AG09309 (cell line): ENCODE results near the gene CPLX1.

Experiments
- DNase-seq: peaks from one replicate; pipeline ENCODE4 v3.0.0-alpha.2; 2010; ENCODE audit warnings: low read depth
- H3K4me3 ChIP-seq: 2 replicates; pipeline ENCODE4 v1.5.1; 2011; ENCODE audit warnings: mild to moderate bottlenecking, low read depth, low read length, moderate library complexity; ENCODE audit not compliant: control insufficient read depth
- CTCF ChIP-seq: IDR thresholded peaks from 2 replicates; pipeline ENCODE4 v1.5.1; 2011; ENCODE audit warnings: mild to moderate bottlenecking, low read depth, low read length, inconsistent platforms; ENCODE audit not compliant: insufficient read depth, control insufficient read depth; ENCODE audit errors: missing control alignments

Gene CPLX1

DNA sequence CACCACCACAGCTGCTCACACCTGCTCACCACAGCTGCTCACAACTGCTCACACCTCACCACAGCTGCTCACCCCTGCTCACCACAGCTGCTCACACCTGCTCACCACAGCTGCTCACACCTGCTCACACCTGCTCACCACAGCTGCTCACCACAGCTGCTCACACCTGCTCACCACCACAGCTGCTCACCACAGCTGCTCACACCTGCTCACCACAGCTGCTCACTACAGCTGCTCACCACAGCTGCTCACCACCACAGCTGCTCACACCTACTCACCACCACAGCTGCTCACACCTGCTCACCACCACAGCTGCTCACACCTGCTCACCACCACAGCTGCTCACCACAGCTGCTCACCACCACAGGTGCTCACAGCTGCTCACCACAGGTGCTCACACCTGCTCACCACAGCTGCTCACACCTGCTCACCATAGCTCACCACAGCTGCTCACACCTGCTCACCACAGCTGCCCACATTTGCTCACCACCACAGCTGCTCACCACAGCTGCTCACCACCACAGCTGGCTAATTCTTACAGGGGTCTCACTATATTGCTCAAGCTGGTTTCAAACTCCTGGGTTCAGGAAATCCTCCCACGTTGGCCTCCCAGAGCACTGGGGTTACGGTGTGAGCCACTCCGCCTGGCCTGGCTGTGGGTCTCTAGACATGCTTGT, 30.4 kb upstream of the CPLX1 start:
- TF ChIP-seq CTCF: no peak
- DNase-seq: no peak
- H3K4me3 ChIP-seq: no peak overlapping the region

- TF ChIP-seq CTCF: no peak
- no peak for DNase-seq
- no peak overlapping the region for H3K4me3 ChIP-seq
Observed at GRCh38 chr4:855880-856224, 29.9 kb upstream of the CPLX1 start.

DNA sequence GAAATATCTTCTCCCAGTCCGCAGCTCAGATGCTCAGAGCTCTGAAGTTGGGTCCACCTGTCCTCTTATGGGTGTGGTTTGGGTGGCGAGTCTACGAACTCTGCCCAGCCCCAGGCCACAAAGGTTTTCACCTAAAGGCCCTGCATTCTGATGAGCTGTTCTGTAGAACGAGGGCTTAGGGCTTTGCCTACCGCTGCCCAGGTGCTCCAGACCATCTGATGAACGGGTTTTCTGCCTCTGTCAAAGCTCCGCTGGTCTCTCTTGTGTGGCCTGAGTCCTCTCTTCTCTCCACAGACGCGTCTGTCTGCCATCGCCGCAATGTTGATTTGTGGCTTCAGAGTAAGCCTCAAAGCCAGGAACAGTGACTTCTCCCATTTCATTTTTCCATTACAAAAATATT, 28.4 kb upstream of the CPLX1 start:
- DNase-seq: no peak
- no peak overlapping the region for H3K4me3 ChIP-seq

GRCh38 chr4:853416-853781, 27.5 kb upstream of the CPLX1 start:
- no peak for TF ChIP-seq CTCF
- no peak overlapping the region for H3K4me3 ChIP-seq
- no peak for DNase-seq

More for the DNA sequence above, 28.4 kb upstream of the CPLX1 start:
- no peak for TF ChIP-seq CTCF

- H3K4me3 ChIP-seq: no peak overlapping the region
- DNase-seq: no peak
- no peak for TF ChIP-seq CTCF
Observed at GRCh38 chr4:851701-852430, 25.9 kb upstream of the CPLX1 start.

DNA sequence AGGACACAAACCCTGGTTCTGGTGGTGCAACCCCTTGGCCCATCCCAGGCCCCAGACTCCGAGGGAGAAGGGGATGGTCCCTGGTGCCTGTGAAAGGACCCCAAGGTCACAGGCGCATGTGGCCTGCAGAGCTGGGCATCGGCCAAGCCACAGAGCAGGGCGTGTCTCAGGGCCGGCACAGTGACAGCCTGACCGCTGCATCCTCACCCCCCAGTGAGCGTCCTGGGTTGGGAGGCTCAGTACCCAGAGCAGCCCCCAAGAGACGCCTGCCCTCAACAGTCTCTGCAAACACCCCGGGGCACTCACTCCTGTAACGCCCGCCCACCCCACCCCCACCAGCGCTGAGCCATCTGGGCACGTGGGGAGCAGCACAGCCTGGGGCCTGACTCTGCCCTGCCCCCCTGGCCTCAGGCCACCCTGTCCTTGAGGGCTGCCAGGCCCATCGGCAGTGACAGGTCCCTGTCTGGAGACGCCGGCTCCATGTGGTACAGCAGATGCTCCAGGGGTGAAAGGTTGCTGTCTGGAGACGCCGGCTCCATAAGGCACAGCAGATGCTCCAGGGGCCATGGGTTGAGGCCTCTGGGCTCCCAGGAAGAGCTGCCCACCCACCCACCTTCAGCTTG, 24.5 kb upstream of the CPLX1 start:
- no peak overlapping the region for H3K4me3 ChIP-seq
- TF ChIP-seq CTCF: no peak
- no peak for DNase-seq
